Testis (tissue), 3 donors: ENCODE data around the gene SGIP1. TPM values are rescaled to one million over a fixed set of nuclear protein-coding genes. Genes with fewer than 3 reads are reported as not detected.
"Not testable (repeated sequence)": the region's sequence is repeated elsewhere in the genome, so short reads cannot be mapped to it uniquely, and the experiment has no call there.

Experiments used
- DNase-seq: peaks from one replicate; pipeline ENCODE4 v3.0.0-alpha.2; 2019
- H3K27ac ChIP-seq, 2 donors: fragments of 200-600 bp; sonication (generic); one replicate each; pipeline ENCODE4 v1.5.1; 2019
- H3K27me3 ChIP-seq: fragments of 200-600 bp; sonication (generic); one replicate; pipeline ENCODE4 v1.5.1; 2019
- H3K36me3 ChIP-seq: fragments of 200-600 bp; sonication (generic); one replicate; pipeline ENCODE4 v1.5.1; 2017; ENCODE audit warnings: low read depth; ENCODE audit errors: missing control alignments
- H3K4me1 ChIP-seq: fragments of 200-600 bp; sonication (generic); one replicate; pipeline ENCODE4 v1.5.1; 2019
- H3K4me3 ChIP-seq, 2 donors: fragments of 200-600 bp; sonication (generic); one replicate each; pipeline ENCODE4 v1.5.1; 2017 to 2019
- H3K9me3 ChIP-seq: fragments of 200-600 bp; sonication (generic); one replicate; pipeline ENCODE4 v1.5.1; 2017
- POLR2A ChIP-seq: fragments of 450-650 bp; IDR thresholded peaks from one replicate; pipeline ENCODE4 v1.6.1; 2017; ENCODE audit warnings: antibody characterized with exemption, mild to moderate bottlenecking, moderate library complexity
- WGBS, 2 donors: methylation state at CpG; one replicate each; pipeline ENCODE4 v1.1.5; 2018; 5-methylcytosine and 5-hydroxymethylcytosine counted together
- intact Hi-C: fragments of 100-400 bp; cut with DNase I; formaldehyde crosslinking; loops from one replicate; pipeline ENCODE4 v1.15.1; 2023; ENCODE audit warnings: low total_unique reads
- polyA plus RNA-seq: library from polyadenylated mRNA; stranded (reverse); fragments of 350-450 nt; fragmentation: Illumina TruSeq; extraction: RNeasy Lipid Tissue Mini Kit (QIAGEN cat#74804); gene quantifications from one replicate; pipeline ENCODE4 v1.2.3, GENCODE V29; 2014; ENCODE audit warnings: low read depth, low replicate concordance; ENCODE audit not compliant: insufficient read depth
- total RNA-seq, 2 donors: library from RNA; depleted of rRNA; stranded (reverse); fragments of >200 nt; gene quantifications; one replicate each; pipeline ENCODE4 v1.2.3, GENCODE V29; 2016
- TF ChIP-seq, protein P1 (sequence below), 3 experiments: fragments of 450-650 bp in 2 of 3; fragments of 200-600 bp in 1 of 3; sonication (generic) in 1 of 3; IDR thresholded peaks; one replicate each; pipeline ENCODE4 v1.5.1; 2016 to 2019; ENCODE audit warnings: antibody characterized with exemption in 3 of 3, mild to moderate bottlenecking in 2 of 3, moderate library complexity in 1 of 3

SGIP1 gene
- total and polyA plus RNA-seq, 3 donors from 2014 or later = 11.7 to 67.9 (median 48.1) TPM

DNA sequence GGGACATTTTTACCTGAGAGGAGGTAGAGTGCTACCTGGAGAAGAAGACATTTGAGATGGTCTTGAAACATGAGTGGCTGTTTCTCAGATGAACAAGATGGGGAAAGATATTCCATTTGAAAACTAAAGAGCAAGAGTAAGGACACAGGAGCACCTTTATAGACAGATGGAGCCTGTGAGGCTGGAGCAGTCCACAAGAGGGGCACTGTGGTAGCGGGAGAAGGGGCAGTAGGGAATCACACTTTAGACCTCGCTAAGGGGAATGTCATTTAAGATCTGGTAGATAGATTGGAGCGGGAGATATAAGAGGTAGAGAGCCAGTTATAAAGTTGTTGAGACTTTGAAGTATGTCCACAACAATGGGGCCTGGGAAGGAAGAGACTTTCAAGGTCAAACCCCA, 241.7 kb downstream of the SGIP1 start:
- WGBS, 2 donors = 80 to 85% methylated on average over 3 of the region's 3 CpGs
- no peak for DNase-seq
- intact Hi-C loops = no loop called here
- Histone ChIP-seq H3K27ac (no peak overlapping the region), H3K9me3 (no peaks in the 10 kb centered on the region), H3K27me3 (no peaks in the 10 kb centered on the region), H3K4me1 (no peaks in the 10 kb centered on the region), H3K36me3 (no peaks in the 10 kb centered on the region), H3K4me3 (no peak overlapping the region)
- no peak for TF ChIP-seq POLR2A
- TF ChIP-seq, protein P1, sequence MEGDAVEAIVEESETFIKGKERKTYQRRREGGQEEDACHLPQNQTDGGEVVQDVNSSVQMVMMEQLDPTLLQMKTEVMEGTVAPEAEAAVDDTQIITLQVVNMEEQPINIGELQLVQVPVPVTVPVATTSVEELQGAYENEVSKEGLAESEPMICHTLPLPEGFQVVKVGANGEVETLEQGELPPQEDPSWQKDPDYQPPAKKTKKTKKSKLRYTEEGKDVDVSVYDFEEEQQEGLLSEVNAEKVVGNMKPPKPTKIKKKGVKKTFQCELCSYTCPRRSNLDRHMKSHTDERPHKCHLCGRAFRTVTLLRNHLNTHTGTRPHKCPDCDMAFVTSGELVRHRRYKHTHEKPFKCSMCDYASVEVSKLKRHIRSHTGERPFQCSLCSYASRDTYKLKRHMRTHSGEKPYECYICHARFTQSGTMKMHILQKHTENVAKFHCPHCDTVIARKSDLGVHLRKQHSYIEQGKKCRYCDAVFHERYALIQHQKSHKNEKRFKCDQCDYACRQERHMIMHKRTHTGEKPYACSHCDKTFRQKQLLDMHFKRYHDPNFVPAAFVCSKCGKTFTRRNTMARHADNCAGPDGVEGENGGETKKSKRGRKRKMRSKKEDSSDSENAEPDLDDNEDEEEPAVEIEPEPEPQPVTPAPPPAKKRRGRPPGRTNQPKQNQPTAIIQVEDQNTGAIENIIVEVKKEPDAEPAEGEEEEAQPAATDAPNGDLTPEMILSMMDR (IDR thresholded peaks at IDR 0.05) = no peak

DNA sequence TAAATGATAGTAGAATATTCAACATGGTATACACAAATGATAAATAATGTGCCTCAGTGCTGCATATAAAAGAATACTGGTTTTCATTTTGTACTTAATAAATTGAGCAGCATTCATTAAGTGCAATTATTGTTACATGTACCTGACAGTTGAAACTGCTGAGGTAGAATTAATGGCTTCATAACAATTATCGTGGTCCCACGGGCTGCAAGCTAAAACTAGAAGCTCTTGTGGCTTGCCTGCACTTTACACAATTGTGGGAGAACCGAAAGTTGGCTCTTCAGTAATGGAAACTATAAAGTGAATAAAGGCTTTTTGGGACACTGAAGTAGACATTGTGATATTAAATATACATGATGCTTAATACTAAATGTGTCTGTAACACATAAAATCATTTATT, 243.9 kb downstream of the SGIP1 start:
- intact Hi-C loops = no loop called here

DNA sequence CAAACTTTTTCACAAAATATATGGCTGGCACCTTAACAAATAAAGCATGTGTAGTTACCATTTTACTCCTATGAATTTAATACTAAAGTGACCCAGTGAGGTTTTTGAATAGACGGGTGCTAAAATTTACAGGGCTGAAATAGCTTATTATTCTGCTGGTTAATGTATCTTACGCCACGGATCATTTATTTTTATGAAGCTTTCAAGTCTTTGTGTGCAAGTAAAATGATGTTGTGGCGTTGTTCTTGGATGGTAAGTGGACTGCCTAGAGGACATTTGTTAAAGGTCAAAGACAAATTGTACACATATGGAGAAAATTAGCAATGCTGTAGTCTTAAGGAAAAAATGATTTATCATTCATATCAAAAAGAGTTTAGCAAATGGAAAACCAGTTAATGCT, 244.3 kb downstream of the SGIP1 start:
- Histone ChIP-seq H3K27ac (no peak overlapping the region), H3K4me1 (no peaks in the 10 kb centered on the region), H3K9me3 (no peaks in the 10 kb centered on the region), H3K27me3 (no peaks in the 10 kb centered on the region), H3K36me3 (no peaks in the 10 kb centered on the region), H3K4me3 (no peak overlapping the region)
- no peak for DNase-seq
- WGBS, 2 donors = 67 to 72% methylated on average over 4 of the region's 4 CpGs
- no peak for TF ChIP-seq POLR2A
- TF ChIP-seq, protein P1 (IDR thresholded peaks at IDR 0.05) = no peak
- intact Hi-C loops = no loop called here

More for the DNA sequence above, 243.9 kb downstream of the SGIP1 start:
- 46 to 65% methylated on average over 3 of the region's 3 CpGs for WGBS, 2 donors
- no peak for DNase-seq
- H3K4me1 ChIP-seq = no peaks in the 10 kb centered on the region
- H3K36me3 ChIP-seq = no peaks in the 10 kb centered on the region
- no peak overlapping the region for H3K27ac ChIP-seq
- H3K9me3 ChIP-seq = no peaks in the 10 kb centered on the region
- no peak overlapping the region for H3K4me3 ChIP-seq
- no peak for TF ChIP-seq POLR2A
- TF ChIP-seq, protein P1 (IDR thresholded peaks at IDR 0.05) = no peak
- no peaks in the 10 kb centered on the region for H3K27me3 ChIP-seq

DNA sequence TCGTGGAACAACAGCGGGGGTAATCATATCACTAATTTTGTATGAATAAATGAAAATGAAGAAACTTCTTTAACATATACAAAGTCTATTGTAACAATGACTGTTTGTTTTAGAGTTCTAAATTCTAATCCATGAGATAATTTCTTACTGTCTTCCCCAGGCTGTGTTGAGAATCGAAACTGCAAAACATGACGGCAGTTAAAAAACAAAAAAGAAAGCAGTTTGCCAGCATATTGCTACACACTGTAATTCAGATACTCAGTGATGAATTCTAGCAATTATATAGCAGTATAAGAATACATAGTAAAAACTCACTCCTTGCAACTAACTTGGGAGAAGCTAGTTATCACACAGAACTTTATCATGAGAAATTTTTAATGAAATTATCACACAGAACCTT, 245.0 kb downstream of the SGIP1 start:
- DNase-seq = no peak
- Histone ChIP-seq H3K27me3 (no peaks in the 10 kb centered on the region), H3K4me3 (no peak overlapping the region), H3K9me3 (no peaks in the 10 kb centered on the region), H3K36me3 (no peaks in the 10 kb centered on the region), H3K27ac (no peak overlapping the region), H3K4me1 (no peaks in the 10 kb centered on the region)
- intact Hi-C loops = no loop called here
- TF ChIP-seq POLR2A = no peak
- TF ChIP-seq, protein P1 (IDR thresholded peaks at IDR 0.05) = no peak
- WGBS, 2 donors = 53 to 57% methylated on average over 4 of the region's 4 CpGs

DNA sequence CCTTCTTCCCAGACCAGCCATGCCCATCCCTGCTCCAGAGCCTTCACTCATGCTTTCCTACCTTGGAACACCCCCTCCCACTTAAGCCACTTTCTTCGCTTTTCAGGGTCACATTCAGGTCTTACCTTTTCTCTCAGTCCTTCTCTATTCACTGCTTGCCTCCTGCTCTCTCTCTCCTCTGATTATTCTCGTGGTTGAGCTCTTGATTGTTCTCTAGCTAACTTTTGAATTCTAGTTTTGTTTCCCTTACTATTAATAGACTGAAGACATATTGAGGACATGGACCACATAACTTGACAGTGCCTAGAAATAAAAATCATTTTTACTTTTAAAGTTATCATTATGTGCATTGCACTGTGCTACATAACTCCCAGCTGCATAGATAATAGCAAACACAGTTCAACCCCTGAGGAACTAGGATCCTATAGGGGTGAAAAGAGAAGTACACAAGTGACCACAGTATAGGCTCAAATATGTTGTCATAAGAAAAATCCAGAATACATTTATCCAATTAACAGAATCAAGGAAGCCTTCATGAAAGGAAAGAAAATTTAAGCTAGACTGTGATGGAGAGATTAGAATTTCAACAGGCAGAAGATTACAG, 245.6 kb downstream of the SGIP1 start:
- no peaks in the 10 kb centered on the region for H3K4me1 ChIP-seq
- WGBS, 2 donors = 58 to 62% methylated on average over 2 of the region's 2 CpGs
- intact Hi-C loops = no loop called here
- no peak overlapping the region for H3K4me3 ChIP-seq
- H3K27ac ChIP-seq = no peak overlapping the region
- H3K36me3 ChIP-seq = no peaks in the 10 kb centered on the region
- no peak for DNase-seq
- no peaks in the 10 kb centered on the region for H3K27me3 ChIP-seq
- H3K9me3 ChIP-seq = no peaks in the 10 kb centered on the region
- TF ChIP-seq, protein P1 (IDR thresholded peaks at IDR 0.05) = no peak
- no peak for TF ChIP-seq POLR2A

DNA sequence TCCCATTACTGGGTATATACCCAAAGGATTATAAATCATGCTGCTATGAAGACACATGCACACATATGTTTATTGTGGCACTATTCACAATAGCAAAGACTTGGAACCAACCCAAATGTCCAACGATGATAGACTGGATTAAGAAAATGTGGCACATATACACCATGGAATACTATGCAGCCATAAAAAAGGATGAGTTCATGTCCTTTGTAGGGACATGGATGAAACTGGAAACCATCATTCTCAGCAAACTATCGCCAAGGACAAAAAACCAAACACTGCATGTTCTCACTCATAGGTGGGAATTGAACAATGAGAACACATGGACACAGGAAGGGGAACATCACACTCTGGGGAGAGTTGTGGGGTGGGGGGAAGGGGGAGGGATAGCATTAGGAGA, 251.8 kb downstream of the SGIP1 start:
- H3K36me3 ChIP-seq, H3K4me1 ChIP-seq, intact Hi-C loops, H3K27me3 ChIP-seq, H3K9me3 ChIP-seq, H3K27ac ChIP-seq, H3K4me3 ChIP-seq, DNase-seq: not testable (repeated sequence)
- 93% methylated on average over 2 of the region's 2 CpGs; no CpG with 5 or more reads in 1 of the 2 donors for WGBS, 2 donors
